Neural cell (in vitro differentiated cells): ENCODE measurements around the gene MTFMT. TPM values are rescaled to one million over a fixed set of nuclear protein-coding genes. Genes with fewer than 3 reads are reported as not detected.

Experiments
- H2AFZ ChIP-seq: fragments of 200-600, 300-800 bp; sonication (generic), shearing (Covaris generic); 2 replicates; pipeline ENCODE4 v1.6.0; 2014; ENCODE audit warnings: low read depth, mild to moderate bottlenecking, antibody characterized with exemption, low read length, moderate library complexity
- H3F3A ChIP-seq: fragments of 200-600 bp; shearing (Covaris generic); 2 replicates; pipeline ENCODE4 v1.6.1; 2016; ENCODE audit warnings: mild to moderate bottlenecking, moderate library complexity, mixed read lengths, antibody characterized with exemption, low read length; ENCODE audit not compliant: insufficient read depth, poor library complexity, severe bottlenecking
- H3K27ac ChIP-seq: fragments of 200-600, 300-800 bp; sonication (generic), shearing (Covaris generic); 2 replicates; pipeline ENCODE4 v1.5.1; 2014; ENCODE audit warnings: mild to moderate bottlenecking, low read length, moderate library complexity
- H3K27me3 ChIP-seq: fragments of 300-800, 200-600 bp; sonication (generic), shearing (Covaris generic); 2 replicates; pipeline ENCODE4 v1.6.0; 2014; ENCODE audit warnings: mild to moderate bottlenecking, low read depth, low read length, moderate library complexity; ENCODE audit not compliant: insufficient read depth
- H3K36me3 ChIP-seq: fragments of 300-800, 200-600 bp; sonication (generic), shearing (Covaris generic); 2 replicates; pipeline ENCODE4 v1.5.1; 2014; ENCODE audit warnings: mild to moderate bottlenecking, antibody characterized with exemption, low read length, moderate library complexity; ENCODE audit not compliant: insufficient read depth
- H3K4me2 ChIP-seq: fragments of 300-800, 200-600 bp; sonication (generic), shearing (Covaris generic); 2 replicates; pipeline ENCODE4 v1.6.0; 2014; ENCODE audit warnings: mild to moderate bottlenecking, low read length
- H3K4me3 ChIP-seq: fragments of 300-800, 200-600 bp; sonication (generic), shearing (Covaris generic); 2 replicates; pipeline ENCODE4 v1.5.1; 2014; ENCODE audit warnings: mild to moderate bottlenecking, low read length, moderate library complexity
- H3K79me2 ChIP-seq: fragments of 200-600 bp; shearing (Covaris generic); replicated peaks from 2 replicates; pipeline ENCODE4 v1.6.0; 2014; ENCODE audit warnings: mild to moderate bottlenecking, low read length, moderate library complexity; ENCODE audit not compliant: insufficient read depth
- H3K9ac ChIP-seq: fragments of 300-800, 200-600 bp; sonication (generic), shearing (Covaris generic); 2 replicates; pipeline ENCODE4 v1.6.1; 2016; ENCODE audit warnings: mild to moderate bottlenecking, low read length, mixed read lengths
- H3K9me2 ChIP-seq: fragments of 200-600 bp; shearing (Covaris generic); 2 replicates; pipeline ENCODE4 v1.6.1; 2016; ENCODE audit warnings: mild to moderate bottlenecking, low read length, mixed read lengths; ENCODE audit not compliant: insufficient read depth
- H3K9me3 ChIP-seq: fragments of 200-600, 300-800 bp; sonication (generic), shearing (Covaris generic); 2 replicates; pipeline ENCODE4 v1.6.1; 2016; ENCODE audit warnings: mild to moderate bottlenecking, mixed run types, low read length, moderate library complexity, mixed read lengths
- H4K20me1 ChIP-seq: fragments of 200-600 bp; shearing (Covaris generic); 2 replicates; pipeline ENCODE4 v1.6.1; 2016; ENCODE audit warnings: mild to moderate bottlenecking, mixed run types; ENCODE audit not compliant: insufficient read depth
- EP300 ChIP-seq: fragments of 450-650 bp; conservative IDR thresholded peaks from 2 replicates; pipeline ENCODE4 v1.6.1; 2014; ENCODE audit warnings: antibody characterized with exemption, mild to moderate bottlenecking, moderate library complexity; ENCODE audit not compliant: poor library complexity, severe bottlenecking
- EZH2 ChIP-seq: fragments of 200-600, 300-800 bp; shearing (Covaris generic), sonication (generic); IDR thresholded peaks from 2 replicates; pipeline ENCODE4 v1.6.1; 2014; ENCODE audit warnings: antibody characterized with exemption, low read length, borderline replicate concordance, mild to moderate bottlenecking; ENCODE audit not compliant: insufficient read depth, poor library complexity, severe bottlenecking
- MXI1 ChIP-seq: fragments of 450-650 bp; conservative IDR thresholded peaks from 2 replicates; pipeline ENCODE4 v1.6.1; 2014; ENCODE audit warnings: antibody characterized with exemption, mild to moderate bottlenecking; ENCODE audit not compliant: poor library complexity, severe bottlenecking
- POLR2AphosphoS5 ChIP-seq: IDR thresholded peaks from 2 replicates; pipeline ENCODE4 v1.6.1; 2012
- RAD21 ChIP-seq: fragments of 450-650 bp; conservative IDR thresholded peaks from 2 replicates; pipeline ENCODE4 v1.6.1; 2014; ENCODE audit warnings: antibody characterized with exemption, mild to moderate bottlenecking, moderate library complexity
- SMC3 ChIP-seq: fragments of 450-650 bp; conservative IDR thresholded peaks from 2 replicates; pipeline ENCODE4 v1.6.1; 2014; ENCODE audit warnings: antibody characterized with exemption, mild to moderate bottlenecking, moderate library complexity; ENCODE audit not compliant: poor library complexity
- TAF1 ChIP-seq: IDR thresholded peaks from 2 replicates; pipeline ENCODE4 v1.6.1; 2012; ENCODE audit warnings: low read depth
- polyA plus RNA-seq: library from polyadenylated mRNA; depleted of rRNA; stranded (reverse); fragments of >200 nt; gene quantifications from 2 replicates; pipeline ENCODE4 v1.2.3, GENCODE V29; 2014
- TF ChIP-seq, protein P1 (sequence below): fragments of 450-650 bp; IDR thresholded peaks from 2 replicates; pipeline ENCODE4 v1.5.1; 2014; ENCODE audit warnings: antibody characterized with exemption, mild to moderate bottlenecking, moderate library complexity; ENCODE audit not compliant: poor library complexity, severe bottlenecking
- TF ChIP-seq, protein P2 (sequence below): IDR thresholded peaks from 2 replicates; pipeline ENCODE4 v1.6.1; 2012; ENCODE audit warnings: borderline replicate concordance

Gene MTFMT
- polyA plus RNA-seq, 1 donor from 2014 or later = 21.3 TPM

DNA sequence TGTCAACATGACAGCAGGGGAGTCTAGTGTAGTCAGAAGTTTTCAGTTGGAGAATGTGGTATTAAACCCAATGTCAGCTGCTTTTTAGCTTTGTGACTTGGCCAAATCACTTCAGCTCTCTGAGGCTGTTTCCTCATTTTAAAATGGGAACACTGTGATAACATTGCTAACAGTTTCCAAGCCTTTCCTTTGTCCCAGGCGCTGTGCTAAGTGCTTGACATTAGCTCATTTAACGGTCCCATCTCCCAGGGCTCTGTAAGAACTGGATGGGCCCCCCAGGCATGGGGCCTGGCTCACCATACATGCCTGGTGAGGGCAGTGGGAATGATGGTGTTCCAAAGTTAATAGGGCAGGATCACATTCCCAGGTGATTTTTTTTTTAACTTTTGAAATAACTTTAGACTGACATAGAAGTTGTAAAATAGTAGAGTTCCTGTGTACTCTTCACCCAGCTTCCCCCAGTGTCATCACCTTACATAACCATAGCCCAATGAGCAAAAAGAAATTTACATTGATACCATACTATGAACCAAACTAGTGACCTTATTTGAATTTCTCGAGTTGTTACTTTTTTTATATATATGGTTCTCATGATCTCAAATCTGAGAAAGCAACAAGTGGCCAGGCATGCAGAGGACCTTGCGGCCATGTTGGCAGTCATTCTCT is 30.6 kb upstream of the MTFMT start:
- no peaks in the 10 kb centered on the region for H3K79me2 ChIP-seq
- H3K4me3 ChIP-seq = no peak overlapping the region
- no peaks in the 10 kb centered on the region for H3K36me3 ChIP-seq
- no peak overlapping the region for H2AFZ ChIP-seq
- H3K9me2 ChIP-seq = no peaks in the 10 kb centered on the region
- H3K27ac ChIP-seq = no peak overlapping the region
- H3K9ac ChIP-seq = no peak overlapping the region
- H4K20me1 ChIP-seq = no peaks in the 10 kb centered on the region
- H3K9me3 ChIP-seq = no peaks in the 10 kb centered on the region
- H3F3A ChIP-seq = no peaks in the 10 kb centered on the region
- TF ChIP-seq, protein P1, sequence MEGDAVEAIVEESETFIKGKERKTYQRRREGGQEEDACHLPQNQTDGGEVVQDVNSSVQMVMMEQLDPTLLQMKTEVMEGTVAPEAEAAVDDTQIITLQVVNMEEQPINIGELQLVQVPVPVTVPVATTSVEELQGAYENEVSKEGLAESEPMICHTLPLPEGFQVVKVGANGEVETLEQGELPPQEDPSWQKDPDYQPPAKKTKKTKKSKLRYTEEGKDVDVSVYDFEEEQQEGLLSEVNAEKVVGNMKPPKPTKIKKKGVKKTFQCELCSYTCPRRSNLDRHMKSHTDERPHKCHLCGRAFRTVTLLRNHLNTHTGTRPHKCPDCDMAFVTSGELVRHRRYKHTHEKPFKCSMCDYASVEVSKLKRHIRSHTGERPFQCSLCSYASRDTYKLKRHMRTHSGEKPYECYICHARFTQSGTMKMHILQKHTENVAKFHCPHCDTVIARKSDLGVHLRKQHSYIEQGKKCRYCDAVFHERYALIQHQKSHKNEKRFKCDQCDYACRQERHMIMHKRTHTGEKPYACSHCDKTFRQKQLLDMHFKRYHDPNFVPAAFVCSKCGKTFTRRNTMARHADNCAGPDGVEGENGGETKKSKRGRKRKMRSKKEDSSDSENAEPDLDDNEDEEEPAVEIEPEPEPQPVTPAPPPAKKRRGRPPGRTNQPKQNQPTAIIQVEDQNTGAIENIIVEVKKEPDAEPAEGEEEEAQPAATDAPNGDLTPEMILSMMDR = no peak
- no peak for TF ChIP-seq EZH2
- TF ChIP-seq SMC3 = no peak
- TF ChIP-seq, protein P2, sequence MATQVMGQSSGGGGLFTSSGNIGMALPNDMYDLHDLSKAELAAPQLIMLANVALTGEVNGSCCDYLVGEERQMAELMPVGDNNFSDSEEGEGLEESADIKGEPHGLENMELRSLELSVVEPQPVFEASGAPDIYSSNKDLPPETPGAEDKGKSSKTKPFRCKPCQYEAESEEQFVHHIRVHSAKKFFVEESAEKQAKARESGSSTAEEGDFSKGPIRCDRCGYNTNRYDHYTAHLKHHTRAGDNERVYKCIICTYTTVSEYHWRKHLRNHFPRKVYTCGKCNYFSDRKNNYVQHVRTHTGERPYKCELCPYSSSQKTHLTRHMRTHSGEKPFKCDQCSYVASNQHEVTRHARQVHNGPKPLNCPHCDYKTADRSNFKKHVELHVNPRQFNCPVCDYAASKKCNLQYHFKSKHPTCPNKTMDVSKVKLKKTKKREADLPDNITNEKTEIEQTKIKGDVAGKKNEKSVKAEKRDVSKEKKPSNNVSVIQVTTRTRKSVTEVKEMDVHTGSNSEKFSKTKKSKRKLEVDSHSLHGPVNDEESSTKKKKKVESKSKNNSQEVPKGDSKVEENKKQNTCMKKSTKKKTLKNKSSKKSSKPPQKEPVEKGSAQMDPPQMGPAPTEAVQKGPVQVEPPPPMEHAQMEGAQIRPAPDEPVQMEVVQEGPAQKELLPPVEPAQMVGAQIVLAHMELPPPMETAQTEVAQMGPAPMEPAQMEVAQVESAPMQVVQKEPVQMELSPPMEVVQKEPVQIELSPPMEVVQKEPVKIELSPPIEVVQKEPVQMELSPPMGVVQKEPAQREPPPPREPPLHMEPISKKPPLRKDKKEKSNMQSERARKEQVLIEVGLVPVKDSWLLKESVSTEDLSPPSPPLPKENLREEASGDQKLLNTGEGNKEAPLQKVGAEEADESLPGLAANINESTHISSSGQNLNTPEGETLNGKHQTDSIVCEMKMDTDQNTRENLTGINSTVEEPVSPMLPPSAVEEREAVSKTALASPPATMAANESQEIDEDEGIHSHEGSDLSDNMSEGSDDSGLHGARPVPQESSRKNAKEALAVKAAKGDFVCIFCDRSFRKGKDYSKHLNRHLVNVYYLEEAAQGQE = no peak
- no peak for TF ChIP-seq EP300
- no peak for TF ChIP-seq TAF1
- TF ChIP-seq RAD21 = no peak
- no peak for TF ChIP-seq MXI1
- no peak for TF ChIP-seq POLR2AphosphoS5
- no peak overlapping the region for H3K4me2 ChIP-seq
- H3K27me3 ChIP-seq = no peaks in the 10 kb centered on the region

DNA sequence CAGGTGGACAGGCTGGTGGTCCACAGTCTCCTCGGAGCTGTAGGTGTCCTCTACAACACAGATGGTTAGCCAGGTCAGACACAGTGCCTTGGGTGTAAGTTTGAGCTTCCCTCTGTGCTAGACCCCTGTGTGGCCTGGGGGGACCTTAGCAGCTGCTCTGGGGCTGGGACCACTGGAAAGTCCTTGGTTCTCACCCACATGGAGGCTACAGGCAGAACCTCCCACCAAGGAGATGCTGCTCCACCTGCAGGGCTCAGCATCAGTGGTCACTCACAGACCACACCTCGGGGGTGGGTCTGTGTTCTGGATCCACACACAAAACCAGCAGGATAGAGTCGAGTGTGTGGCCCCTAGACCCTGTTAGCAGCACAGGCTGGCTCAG is 29.9 kb upstream of the MTFMT start:
- Histone ChIP-seq H3K9me3 (no peaks in the 10 kb centered on the region), H3K27ac (no peak overlapping the region), H3K36me3 (no peaks in the 10 kb centered on the region), H3K9ac (no peak overlapping the region), H3K4me2 (no peak overlapping the region), H3K4me3 (no peak overlapping the region), H3K9me2 (no peaks in the 10 kb centered on the region), H2AFZ (no peak overlapping the region), H3F3A (no peaks in the 10 kb centered on the region), H4K20me1 (no peaks in the 10 kb centered on the region), H3K79me2 (no peaks in the 10 kb centered on the region), H3K27me3 (no peaks in the 10 kb centered on the region)
- TF ChIP-seq, protein P2 = no peak
- TF ChIP-seq POLR2AphosphoS5 (no peak), TAF1 (no peak), RAD21 (no peak), EZH2 (no peak), SMC3 (no peak), EP300 (no peak), MXI1 (no peak)
- TF ChIP-seq, protein P1 = no peak
